GM21423 (cell line): ENCODE measurements around the gene DNAH8.
"Not testable (repeated sequence)": the region's sequence is repeated elsewhere in the genome, so short reads cannot be mapped to it uniquely, and the experiment has no call there.

Source experiments
- ATAC-seq: cut with Tn5 transposase; IDR thresholded peaks from one replicate; pipeline ENCODE4 v1.9.1; 2021; ENCODE audit warnings: mild to moderate bottlenecking, moderate library complexity; ENCODE audit not compliant: unreplicated experiment

DNAH8 gene

GRCh38 chr6:38877721-38878120 is 162.6 kb downstream of the DNAH8 start:
- no peak for ATAC-seq

- no peak for ATAC-seq
Observed at GRCh38 chr6:38882157-38882556, 167.0 kb downstream of the DNAH8 start.

GRCh38 chr6:38897507-38897906 is 182.4 kb downstream of the DNAH8 start:
- ATAC-seq, result no peak

- no peak for ATAC-seq
Observed at GRCh38 chr6:38901802-38902522, 186.9 kb downstream of the DNAH8 start.

GRCh38 chr6:38906582-38906981 is 191.5 kb downstream of the DNAH8 start:
- no peak for ATAC-seq

GRCh38 chr6:38907264-38907663 is 192.2 kb downstream of the DNAH8 start:
- no peak for ATAC-seq

GRCh38 chr6:38909015-38909730 is 194.1 kb downstream of the DNAH8 start:
- ATAC-seq, result no peak

GRCh38 chr6:38910207-38910606 is 195.1 kb downstream of the DNAH8 start:
- ATAC-seq, result no peak

GRCh38 chr6:38912378-38912777 is 197.3 kb downstream of the DNAH8 start:
- no peak for ATAC-seq

GRCh38 chr6:38915205-38915925 is 200.3 kb downstream of the DNAH8 start:
- no peak for ATAC-seq

GRCh38 chr6:38921540-38921939 is 206.4 kb downstream of the DNAH8 start:
- ATAC-seq, result not testable (repeated sequence)

- no peak for ATAC-seq
Observed at GRCh38 chr6:38924791-38925509, 209.8 kb downstream of the DNAH8 start.

GRCh38 chr6:38929560-38929959 is 214.4 kb downstream of the DNAH8 start:
- ATAC-seq, result no peak

GRCh38 chr6:38933426-38933825 is 218.3 kb downstream of the DNAH8 start:
- no peak for ATAC-seq

- ATAC-seq, result no peak
Observed at GRCh38 chr6:38935051-38935450, 219.9 kb downstream of the DNAH8 start.

- no peak for ATAC-seq
Observed at GRCh38 chr6:38937839-38938613, 222.9 kb downstream of the DNAH8 start.

- no peak for ATAC-seq
Observed at GRCh38 chr6:38938741-38939140, 223.6 kb downstream of the DNAH8 start.

GRCh38 chr6:38942442-38942841 is 227.3 kb downstream of the DNAH8 start:
- ATAC-seq, result no peak

- ATAC-seq, result no peak
Observed at GRCh38 chr6:38942965-38943364, 227.9 kb downstream of the DNAH8 start.

- no peak for ATAC-seq
Observed at GRCh38 chr6:38943964-38944363, 228.9 kb downstream of the DNAH8 start.
